CD4-positive, alpha-beta T cell treated with Interleukin-17A for 4 hours (primary cell): Measurements from ENCODE around the gene RNU6-9.

ENCODE experiments used
- DNase-seq: peaks from one replicate; pipeline ENCODE4 v3.0.0-alpha.2; 2020; ENCODE audit warnings: mixed read lengths

The RNU6-9 gene

DNA sequence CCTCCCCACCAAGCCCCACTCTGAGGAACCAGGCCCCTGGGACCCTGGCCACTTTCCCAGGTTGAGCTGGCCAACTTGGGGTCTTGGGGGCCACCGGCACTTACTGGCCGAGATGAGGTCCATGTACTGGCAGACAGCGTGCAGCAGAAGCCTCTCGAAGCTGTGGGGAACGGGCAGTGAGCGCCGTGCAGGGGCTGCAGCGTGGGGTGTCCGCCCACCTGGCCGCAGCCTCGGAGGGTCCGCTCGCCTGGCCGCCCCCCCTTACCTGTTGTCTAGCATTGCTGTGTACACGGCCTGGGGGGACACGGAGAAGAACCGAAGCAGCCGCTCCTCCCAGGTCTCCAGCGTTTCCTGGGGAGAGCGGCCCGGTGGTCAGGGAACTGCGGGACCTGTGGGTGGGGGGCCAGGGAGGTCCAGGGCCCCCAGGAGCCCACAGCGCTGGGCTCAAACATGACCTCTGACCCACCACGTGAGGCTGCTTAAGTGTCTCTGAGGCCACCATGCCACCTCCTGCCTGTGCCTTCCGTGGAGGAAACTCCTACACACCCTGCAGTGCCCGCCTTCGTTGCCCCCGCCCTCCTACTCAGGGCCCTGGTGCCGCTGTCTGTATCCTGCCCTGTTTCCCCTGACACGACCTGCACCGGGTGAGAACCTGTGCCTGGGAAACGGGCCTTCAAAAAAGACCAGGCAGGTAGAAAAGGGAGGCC lies 6.2 kb downstream of the RNU6-9 start:
- no peak for DNase-seq

DNA sequence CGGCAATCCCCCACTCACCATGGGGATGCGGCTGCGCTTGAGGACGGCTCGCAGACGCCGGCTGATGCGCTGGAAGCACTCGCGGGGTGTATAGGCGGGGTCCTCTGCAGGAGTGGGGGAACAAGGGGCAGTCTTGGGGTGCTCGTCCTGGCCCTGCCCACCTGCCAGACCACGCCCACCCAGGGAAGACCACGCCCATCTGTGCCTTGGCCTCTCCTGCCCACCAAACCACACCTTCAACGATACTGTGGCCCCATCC lies 6.7 kb downstream of the RNU6-9 start:
- no peak for DNase-seq

DNA sequence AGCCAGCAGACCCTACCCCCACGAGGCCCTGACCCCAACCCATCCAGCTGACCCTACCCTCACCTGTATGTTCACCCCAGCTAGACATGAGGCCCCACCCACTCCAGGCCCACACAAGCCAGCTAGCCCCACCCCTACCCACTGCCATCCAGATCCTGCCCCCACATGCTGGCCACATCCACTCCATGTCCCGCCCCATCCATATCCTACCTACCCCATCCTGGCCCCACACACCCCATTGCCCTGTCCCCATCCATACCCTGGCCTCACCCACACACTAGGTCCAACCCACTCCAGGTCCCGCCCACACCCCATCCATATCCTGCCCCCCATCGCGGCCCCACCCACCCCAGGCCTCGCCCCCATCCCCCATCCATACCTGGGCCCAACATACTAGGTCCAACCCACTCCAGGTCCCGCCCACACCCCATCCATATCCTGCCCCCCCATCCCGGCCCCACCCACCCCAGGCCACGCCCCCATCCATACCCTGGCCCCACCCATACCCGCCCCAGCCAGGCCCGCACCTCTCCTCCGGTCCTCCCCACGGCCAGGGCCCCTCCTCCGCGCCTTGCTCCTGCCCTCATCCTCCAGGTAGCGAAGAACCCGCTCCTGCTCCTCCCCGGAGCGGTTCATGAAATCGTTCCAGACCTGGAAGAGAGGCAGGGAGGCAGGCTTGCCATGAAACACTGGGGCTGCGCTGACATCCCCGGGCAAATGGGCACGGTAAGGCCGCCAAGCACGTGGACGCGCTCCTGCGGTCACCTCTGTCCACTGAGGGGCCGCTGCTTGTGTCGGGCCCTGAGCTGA lies 7.2 kb downstream of the RNU6-9 start:
- peak; percentile 53 for DNase-seq

DNA sequence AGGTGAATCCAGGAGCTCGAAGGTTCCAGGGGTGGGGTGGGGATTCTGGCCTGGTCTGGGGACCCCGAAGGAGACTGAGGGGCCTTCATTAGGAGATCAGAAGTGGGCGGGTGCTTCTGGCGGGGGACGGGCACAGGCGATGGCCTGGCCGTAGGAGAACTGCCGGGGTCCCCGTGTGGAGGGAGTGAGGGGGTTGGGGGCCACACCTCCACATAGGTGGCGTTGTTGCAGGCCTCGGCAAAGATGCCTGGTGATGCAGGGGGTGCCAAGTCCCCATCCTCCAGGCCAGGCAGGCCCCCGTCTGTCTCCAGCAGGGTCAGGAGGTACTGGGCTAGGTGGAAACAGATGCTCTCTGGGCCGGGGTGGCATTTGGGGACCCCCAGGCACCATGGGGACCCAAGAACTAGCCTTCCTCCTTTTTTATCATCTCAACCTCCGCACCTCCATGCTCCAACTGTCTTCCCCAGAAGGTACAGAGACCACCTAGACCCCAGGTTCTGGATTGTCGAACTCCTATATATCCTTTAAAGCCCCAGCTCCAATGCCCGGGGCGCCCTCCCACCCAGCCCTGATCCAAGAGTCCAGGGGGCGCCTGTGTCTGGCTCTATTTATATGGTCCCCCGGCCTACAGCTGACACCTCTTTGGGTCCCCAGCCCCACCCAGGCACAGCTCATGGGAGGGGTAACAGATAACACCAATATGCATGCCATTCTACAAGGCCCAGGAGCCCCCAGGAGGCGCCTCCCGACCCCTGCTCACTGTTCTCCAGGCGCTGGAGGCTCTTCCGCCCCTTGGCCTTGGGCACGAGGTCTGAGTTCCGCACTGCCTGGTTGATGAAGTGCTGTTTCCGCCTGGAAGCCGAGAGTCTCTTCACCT lies 8.2 kb downstream of the RNU6-9 start:
- no peak for DNase-seq

GRCh38 chr19:902093-902370 lies 8.7 kb downstream of the RNU6-9 start:
- DNase-seq = no peak

DNA sequence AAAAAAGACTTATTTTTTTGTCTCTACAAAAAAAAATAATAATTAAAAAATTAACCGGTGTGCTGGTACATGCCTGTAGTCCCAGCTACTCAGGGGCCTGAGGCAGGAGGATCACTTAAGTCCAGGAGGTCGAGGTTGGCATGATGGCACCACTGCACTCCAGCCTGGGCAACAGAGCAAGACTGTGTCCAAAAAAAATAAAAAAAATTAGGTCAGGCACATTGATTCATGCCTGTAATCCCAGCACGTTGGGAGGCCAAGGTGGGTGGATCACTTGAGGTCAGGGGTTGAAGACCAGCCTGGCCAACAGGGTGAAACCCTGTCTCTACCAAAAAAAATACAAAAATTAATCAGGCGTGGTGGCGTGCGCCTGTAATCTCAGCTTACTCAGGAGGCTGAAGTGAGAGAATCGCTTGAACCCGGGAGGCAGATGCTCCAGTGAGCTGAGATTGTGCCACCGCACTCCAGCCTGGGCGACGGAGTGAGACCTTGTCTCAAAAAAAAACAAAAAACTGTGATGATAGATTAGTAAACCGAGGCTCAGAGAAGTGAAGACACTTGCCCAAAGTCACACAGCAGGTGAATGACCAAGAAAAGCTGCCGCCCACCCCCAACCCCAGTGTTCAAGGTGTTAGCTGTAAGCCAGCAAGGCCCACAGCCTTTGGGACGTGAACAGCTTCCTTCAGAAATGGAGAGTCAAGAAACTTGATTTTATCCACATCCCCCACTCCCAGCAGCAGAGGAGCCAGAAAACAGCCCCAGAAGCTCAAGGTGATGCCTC lies 9.4 kb downstream of the RNU6-9 start:
- no peak for DNase-seq

DNA sequence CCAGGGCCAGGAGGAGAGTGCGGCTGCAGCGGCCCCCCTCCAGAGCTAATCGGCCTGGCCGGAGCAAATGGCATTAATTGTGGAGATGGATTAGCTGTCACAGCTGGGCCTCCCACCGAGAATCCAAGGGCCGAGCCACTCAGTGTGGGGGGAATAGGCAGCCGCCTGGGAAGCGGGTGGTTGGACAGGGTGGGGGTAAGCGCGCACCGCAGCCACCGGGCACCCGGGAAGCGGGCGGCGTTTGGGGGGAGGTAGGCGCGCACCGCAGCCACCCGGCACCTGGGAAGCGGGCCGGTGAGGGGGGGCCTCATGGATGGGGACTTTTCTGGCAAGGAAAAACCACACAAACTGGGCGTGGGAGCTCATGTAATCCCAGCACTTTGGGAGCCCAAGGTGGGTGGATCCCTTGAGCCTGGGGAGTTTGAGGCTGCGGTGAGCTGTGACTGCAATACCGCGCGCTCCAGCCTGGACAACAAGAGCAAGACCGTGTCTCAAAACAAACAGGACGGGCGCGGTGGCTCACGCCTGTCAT lies 10.0 kb downstream of the RNU6-9 start:
- no peak for DNase-seq

- DNase-seq = no peak
Observed at GRCh38 chr19:904545-904944, 11.3 kb downstream of the RNU6-9 start.

- peak; percentile 23 for DNase-seq
Observed at GRCh38 chr19:906480-906879, 13.2 kb downstream of the RNU6-9 start.

DNA sequence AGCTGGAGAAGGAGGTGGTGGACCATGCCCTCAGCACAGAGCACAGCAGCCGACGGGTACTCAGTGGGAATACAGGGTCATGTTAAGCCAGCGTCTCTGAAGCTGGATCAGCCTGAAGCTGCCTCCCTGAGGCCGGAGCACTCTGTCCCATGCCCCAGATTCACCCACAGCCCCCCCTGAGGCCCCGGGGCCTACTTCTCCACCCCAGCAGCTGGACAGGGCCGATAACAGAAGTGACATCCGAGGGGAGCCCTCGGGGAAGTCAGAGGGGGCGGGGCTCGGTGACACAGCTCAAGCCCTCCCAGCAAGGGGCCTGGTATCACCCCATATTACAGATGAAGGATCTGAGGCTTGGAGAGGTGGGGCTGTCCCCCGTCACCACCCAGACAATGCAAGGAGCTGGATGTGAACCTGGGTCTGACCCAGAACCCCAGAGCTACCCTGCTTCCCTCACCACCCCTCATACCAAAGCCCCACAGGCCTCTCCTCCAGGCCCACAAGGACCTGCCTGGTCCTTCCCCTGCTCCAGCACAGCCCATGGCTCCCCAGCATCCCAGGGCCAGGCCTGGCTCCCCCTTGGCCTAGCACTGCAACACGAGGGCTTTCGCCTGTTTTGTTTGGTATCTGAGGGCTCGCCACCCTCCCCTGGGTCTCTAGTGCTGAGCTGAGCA lies 14.0 kb downstream of the RNU6-9 start:
- DNase-seq = peak; percentile 60

GRCh38 chr19:911197-912033 lies 18.1 kb downstream of the RNU6-9 start:
- no peak for DNase-seq

DNA sequence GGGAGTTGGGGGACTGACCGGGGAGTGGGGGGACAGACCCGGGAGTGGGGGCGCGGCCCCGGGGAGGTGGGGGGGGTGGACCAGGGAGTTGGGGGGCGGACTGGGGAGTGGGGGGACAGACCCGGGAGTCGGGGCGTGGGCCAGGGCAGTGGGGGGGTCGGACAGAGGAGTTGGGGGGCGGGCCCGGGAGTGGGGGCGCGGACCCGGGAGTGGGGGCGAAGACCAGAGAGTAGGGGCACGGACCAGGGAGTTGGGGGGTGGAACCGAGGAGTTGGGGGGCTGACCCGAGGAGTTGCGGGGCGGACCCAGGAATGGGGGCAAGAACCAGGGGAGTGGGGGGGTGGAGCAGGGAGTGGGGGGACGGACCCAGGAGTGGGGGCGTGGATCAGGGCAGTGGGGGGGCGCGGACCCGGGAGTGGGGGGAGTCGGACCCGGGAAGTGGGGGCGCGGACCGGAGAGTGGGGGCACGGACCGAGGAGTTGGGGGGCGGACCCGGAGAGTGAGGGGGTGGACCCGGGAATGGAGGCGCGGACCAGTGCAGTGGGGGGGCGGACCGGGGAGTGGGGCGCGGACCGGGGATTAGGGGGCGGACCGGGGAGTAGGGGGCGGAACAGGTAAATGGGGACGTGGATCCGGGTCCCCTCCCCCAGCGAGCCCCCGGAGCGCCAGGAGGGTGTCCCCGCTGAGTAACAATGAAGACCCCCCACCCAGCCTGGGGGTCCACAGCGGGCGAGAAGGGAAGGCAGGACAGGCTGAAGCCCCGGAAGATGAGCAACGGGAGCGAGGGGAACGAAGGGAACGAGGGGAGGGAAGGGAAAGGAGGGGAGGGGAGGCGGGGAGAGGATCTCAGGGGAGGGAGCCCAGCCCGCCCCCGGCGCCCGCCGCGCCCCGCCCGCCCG lies 19.1 kb downstream of the RNU6-9 start:
- peak; percentile 71 for DNase-seq

GRCh38 chr19:913080-913748 lies 19.9 kb downstream of the RNU6-9 start, which contains the start of gene R3HDM4:
R3HDM4 (minus strand) TSS chr19:913219; CDS start chr19:913157, 62 bp downstream.
- DNase-seq = peak; percentile 91

- peak; percentile 49 for DNase-seq
Observed at GRCh38 chr19:916645-917322, 23.5 kb downstream of the RNU6-9 start.

DNA sequence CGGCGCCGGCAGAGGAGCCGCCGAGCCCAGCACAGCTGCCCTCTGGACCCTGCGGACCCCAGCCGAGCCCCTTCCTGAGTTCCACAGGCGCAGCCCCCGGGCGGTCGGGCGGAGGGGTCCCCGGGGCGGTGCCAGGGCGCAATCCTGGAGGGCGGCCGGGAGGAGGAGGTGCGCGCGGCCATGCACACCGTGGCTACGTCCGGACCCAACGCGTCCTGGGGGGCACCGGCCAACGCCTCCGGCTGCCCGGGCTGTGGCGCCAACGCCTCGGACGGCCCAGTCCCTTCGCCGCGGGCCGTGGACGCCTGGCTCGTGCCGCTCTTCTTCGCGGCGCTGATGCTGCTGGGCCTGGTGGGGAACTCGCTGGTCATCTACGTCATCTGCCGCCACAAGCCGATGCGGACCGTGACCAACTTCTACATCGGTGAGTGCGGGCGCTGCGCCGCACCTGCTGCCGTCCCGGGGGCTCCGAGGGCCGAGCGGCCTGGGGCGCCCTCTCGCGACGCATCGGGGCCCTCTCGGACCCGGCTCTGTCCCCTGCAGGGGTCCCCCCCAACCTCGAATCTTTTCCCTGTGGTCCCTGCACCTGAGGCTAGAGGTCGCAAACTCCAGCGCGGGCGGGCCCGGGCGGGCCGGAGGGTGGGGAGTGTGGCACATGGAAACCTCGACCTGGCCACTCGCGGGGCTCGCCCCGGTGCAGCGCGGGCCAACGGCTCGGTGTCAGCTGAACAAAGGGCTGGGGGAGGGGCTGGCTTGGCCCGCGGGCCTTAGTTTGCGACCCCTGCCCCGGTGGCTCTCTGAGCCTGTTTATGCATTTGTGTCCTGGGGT lies 24.3 kb downstream of the RNU6-9 start, which contains the start of gene KISS1R:
TSS of gene KISS1R (plus strand) at position 11 of the 829 bp plus-strand sequence. CDS start at position 181, 170 bp downstream.
- DNase-seq = peak; percentile 76

DNA sequence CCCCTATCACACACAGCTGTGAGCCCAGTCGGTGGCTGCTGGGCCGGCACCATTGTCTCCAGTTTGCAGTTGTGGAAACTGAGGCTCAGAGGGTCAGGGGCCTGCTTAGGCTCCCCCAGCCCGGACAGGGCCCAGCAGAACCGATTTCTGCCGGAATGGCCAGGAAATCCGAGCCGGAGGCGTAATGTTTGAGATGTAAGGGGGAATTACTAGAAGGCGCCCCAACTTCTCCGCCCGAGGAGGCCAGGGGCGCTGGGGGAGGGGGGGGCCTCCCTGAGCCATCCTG lies 24.8 kb downstream of the RNU6-9 start:
- DNase-seq = no peak

DNA sequence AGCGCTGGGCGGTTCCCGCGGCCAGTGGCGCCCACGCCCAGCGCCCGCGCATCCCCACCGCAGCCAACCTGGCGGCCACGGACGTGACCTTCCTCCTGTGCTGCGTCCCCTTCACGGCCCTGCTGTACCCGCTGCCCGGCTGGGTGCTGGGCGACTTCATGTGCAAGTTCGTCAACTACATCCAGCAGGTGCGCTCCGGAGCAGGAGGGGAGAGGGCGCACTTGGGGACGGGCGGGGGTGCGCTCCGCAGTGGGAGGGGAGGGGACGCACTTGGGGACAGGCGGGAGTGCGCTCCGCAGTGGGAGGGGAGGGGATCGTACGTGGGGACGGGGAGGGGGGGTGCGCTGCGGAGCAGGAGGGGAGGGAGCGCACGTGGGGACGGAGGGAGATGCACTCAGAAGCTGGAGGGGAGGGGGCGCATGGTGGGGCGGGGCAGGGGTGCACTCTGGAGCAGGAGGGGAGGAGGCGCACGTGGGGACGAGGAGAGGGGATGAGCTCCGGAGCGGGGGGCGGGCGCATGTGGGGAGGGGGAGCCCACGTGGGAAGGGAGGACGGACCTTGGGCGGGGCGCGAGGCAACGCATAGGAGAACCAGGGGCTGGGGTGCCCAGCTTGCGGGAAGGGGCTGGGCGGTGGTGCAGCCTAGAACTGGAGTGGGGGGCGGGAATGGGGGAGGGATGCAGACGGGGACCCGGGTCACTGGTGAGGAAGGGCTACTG lies 25.4 kb downstream of the RNU6-9 start:
- peak; percentile 75 for DNase-seq
